WTC11 (cell line): ENCODE results near the gene TFDP3. TPM values are rescaled to one million over a fixed set of nuclear protein-coding genes. Genes with fewer than 3 reads are reported as not detected.

Experiments
- ATAC-seq: fragments of 200-7000 bp; cut with Tn5 transposase; 2 replicates; pipeline ENCODE4 v1.10.0; 2021; ENCODE audit warnings: mild to moderate bottlenecking, moderate library complexity
- CTCF ChIA-PET: fragments of 300-600 bp; sonication (Branson Sonifier 250); formaldehyde crosslinking; loops from one replicate; lab custom pipeline; 2021; ENCODE audit warnings: antibody characterized with exemption; lab: Charles Lee
- POLR2A ChIA-PET: fragments of 350-600 bp; sonication (Branson Sonifier 250); formaldehyde crosslinking; loops from one replicate; lab custom pipeline; 2021; ENCODE audit warnings: antibody characterized with exemption; lab: Charles Lee
- DNase-seq: peaks from one replicate; pipeline ENCODE4 v3.0.0; 2021; ENCODE audit warnings: low spot score
- H3K27ac Mint-ChIP-seq: 2 replicates; pipeline ENCODE4 v1.8.0; 2021; ENCODE audit warnings: mixed read lengths
- H3K27me3 Mint-ChIP-seq: 2 replicates; pipeline ENCODE4 v1.8.0; 2021; ENCODE audit warnings: low read depth, mild to moderate bottlenecking, moderate library complexity, mixed read lengths
- H3K36me3 Mint-ChIP-seq: 2 replicates; pipeline ENCODE4 v1.8.0; 2021; ENCODE audit warnings: mixed read lengths
- H3K4me1 Mint-ChIP-seq: 2 replicates; pipeline ENCODE4 v1.8.0; 2022; ENCODE audit warnings: mixed read lengths
- H3K4me3 Mint-ChIP-seq: 2 replicates; pipeline ENCODE4 v1.8.0; 2021; ENCODE audit warnings: mild to moderate bottlenecking, moderate library complexity, mixed read lengths
- H3K9me3 Mint-ChIP-seq: 2 replicates; pipeline ENCODE4 v1.8.0; 2021; ENCODE audit warnings: mixed read lengths
- ATF6 ChIP-seq: sonication (generic); formaldehyde crosslinking; IDR thresholded peaks from 2 replicates; pipeline ENCODE4 v1.8.1; 2023; ENCODE audit warnings: mild to moderate bottlenecking, missing genetic modification reagents
- E2F5 ChIP-seq: sonication (generic); formaldehyde crosslinking; IDR thresholded peaks from 2 replicates; pipeline ENCODE4 v1.8.1; 2022; ENCODE audit warnings: mild to moderate bottlenecking, moderate library complexity, missing genetic modification reagents
- ETV6 ChIP-seq: sonication (generic); formaldehyde crosslinking; IDR thresholded peaks from 2 replicates; pipeline ENCODE4 v1.8.1; 2022; ENCODE audit warnings: mild to moderate bottlenecking, missing genetic modification reagents
- FOXP1 ChIP-seq: sonication (generic); formaldehyde crosslinking; IDR thresholded peaks from 2 replicates; pipeline ENCODE4 v1.8.0; 2022; ENCODE audit warnings: missing genetic modification reagents, mild to moderate bottlenecking, moderate library complexity, borderline replicate concordance
- GRHL2 ChIP-seq: fragments of 250-450 bp; sonication (Bioruptor Pico); IDR thresholded peaks from 2 replicates; pipeline ENCODE4 v1.8.0; 2022; ENCODE audit warnings: mild to moderate bottlenecking, moderate library complexity; ENCODE audit not compliant: insufficient replicate concordance, severe bottlenecking
- MLX ChIP-seq: sonication (generic); formaldehyde crosslinking; IDR thresholded peaks from 2 replicates; pipeline ENCODE4 v1.8.1; 2023; ENCODE audit warnings: mild to moderate bottlenecking, missing genetic modification reagents, moderate library complexity
- MYBL2 ChIP-seq: sonication (generic); formaldehyde crosslinking; IDR thresholded peaks from 2 replicates; pipeline ENCODE4 v1.8.1; 2023; ENCODE audit warnings: mild to moderate bottlenecking, moderate library complexity, missing genetic modification reagents
- PRRX2 ChIP-seq: fragments of 250-450 bp; sonication (Bioruptor Pico); IDR thresholded peaks from 2 replicates; pipeline ENCODE4 v1.8.0; 2021; ENCODE audit warnings: mild to moderate bottlenecking
- STAT6 ChIP-seq: sonication (generic); formaldehyde crosslinking; conservative IDR thresholded peaks from 2 replicates; pipeline ENCODE4 v1.8.1; 2023; ENCODE audit warnings: mild to moderate bottlenecking, low read depth, missing genetic modification reagents, moderate library complexity
- USF2 ChIP-seq: sonication (generic); formaldehyde crosslinking; IDR thresholded peaks from 2 replicates; pipeline ENCODE4 v1.8.1; 2023; ENCODE audit warnings: mild to moderate bottlenecking, missing genetic modification reagents, moderate library complexity
- ZNF219 ChIP-seq: sonication (generic); formaldehyde crosslinking; IDR thresholded peaks from 2 replicates; pipeline ENCODE4 v1.8.0; 2023; ENCODE audit warnings: missing genetic modification reagents, mild to moderate bottlenecking, borderline replicate concordance
- ZNF263 ChIP-seq: sonication (generic); formaldehyde crosslinking; IDR thresholded peaks from 2 replicates; pipeline ENCODE4 v1.8.1; 2022; ENCODE audit warnings: low read depth, mild to moderate bottlenecking, moderate library complexity, missing genetic modification reagents
- ZNF416 ChIP-seq: fragments of 250-450 bp; sonication (Bioruptor Pico); IDR thresholded peaks from 2 replicates; pipeline ENCODE4 v1.9.0; 2021; ENCODE audit warnings: mild to moderate bottlenecking, inconsistent platforms
- ZNF423 ChIP-seq: fragments of 250-450 bp; sonication (Bioruptor Pico); IDR thresholded peaks from 2 replicates; pipeline ENCODE4 v2.1.2; 2022; ENCODE audit warnings: mild to moderate bottlenecking, moderate library complexity
- ZNF512 ChIP-seq: sonication (generic); formaldehyde crosslinking; IDR thresholded peaks from 2 replicates; pipeline ENCODE4 v1.8.1; 2022; ENCODE audit warnings: missing genetic modification reagents, borderline replicate concordance
- ZNF671 ChIP-seq: fragments of 250-450 bp; sonication (Bioruptor Pico); IDR thresholded peaks from 2 replicates; pipeline ENCODE4 v1.8.0; 2021; ENCODE audit warnings: mild to moderate bottlenecking
- total RNA-seq: library from RNA; stranded (reverse); gene quantifications from 3 replicates; pipeline ENCODE4 v1.2.3, GENCODE V29; 2021

Gene TFDP3
- total RNA-seq, 1 experiment from 2014 or later, result not detected

GRCh38 chrX:133251204-133251603 lies 33.0 kb upstream of the TFDP3 start:
- ATAC-seq (no peak), DNase-seq (no peak)
- Mint-ChIP-seq H3K36me3 (peaks cover 18% of the 10 kb centered on the region), H3K4me1 (peaks cover 52% of the 10 kb centered on the region), H3K9me3 (peaks cover 19% of the 10 kb centered on the region), H3K4me3 (no peak overlapping the region), H3K27ac (no peak overlapping the region), H3K27me3 (no peaks in the 10 kb centered on the region; the same call in 1 of the 2 replicates)
- CTCF ChIA-PET, result interaction anchor here (0.7 kb wide), 1 partner anchor 247 kb away, joined by 3 read pairs; no protein-coding TSS in a partner anchor
- no peak for TF ChIP-seq FOXP1
- TF ChIP-seq ZNF423 (CRISPR knock-in tag), result no peak
- TF ChIP-seq MYBL2, result no peak
- TF ChIP-seq PRRX2 (CRISPR knock-in tag), result no peak
- TF ChIP-seq GRHL2 (CRISPR knock-in tag), result no peak
- no peak for TF ChIP-seq USF2 (CRISPR knock-in tag)
- no peak for TF ChIP-seq ZNF512 (CRISPR knock-in tag)
- no peak for TF ChIP-seq ZNF263
- TF ChIP-seq ZNF671 (CRISPR knock-in tag), result no peak
- no peak for TF ChIP-seq STAT6 (CRISPR knock-in tag)
- TF ChIP-seq MLX, result no peak
- TF ChIP-seq ZNF219 (CRISPR knock-in tag), result no peak
- no peak for TF ChIP-seq E2F5 (CRISPR knock-in tag)
- TF ChIP-seq ETV6, result no peak
- POLR2A ChIA-PET, result interaction anchor here (0.6 kb wide), 1 partner anchor 1568 kb away, joined by 3 read pairs; no protein-coding TSS in a partner anchor

- peak; percentile 44 for ATAC-seq
- CTCF ChIA-PET, result interaction anchor here (0.6 to 0.7 kb wide), 3 partner anchors 43 to 510 kb away, joined by 3 to 4 read pairs (median 3); no protein-coding TSS in a partner anchor
Observed at GRCh38 chrX:133250184-133251100, 32.3 kb upstream of the TFDP3 start.

More at GRCh38 chrX:133250184-133251100, 32.3 kb upstream of the TFDP3 start:
- TF ChIP-seq ATF6 (CRISPR knock-in tag), result no peak
- no peak for TF ChIP-seq E2F5 (CRISPR knock-in tag)
- TF ChIP-seq GRHL2 (CRISPR knock-in tag), result no peak
- TF ChIP-seq USF2 (CRISPR knock-in tag), result no peak
- TF ChIP-seq ZNF416 (CRISPR knock-in tag), result no peak
- no peak overlapping the region for H3K4me3 Mint-ChIP-seq
- POLR2A ChIA-PET, result interaction anchor here (0.6 to 0.7 kb wide), 3 partner anchors 300 to 941 kb away, joined by 4 to 8 read pairs (median 4); no protein-coding TSS in a partner anchor
- no peak for DNase-seq
- H3K36me3 Mint-ChIP-seq, result peaks cover 22% of the 10 kb centered on the region
- H3K27ac Mint-ChIP-seq, result no peak overlapping the region
- peaks cover 24% of the 10 kb centered on the region for H3K9me3 Mint-ChIP-seq
- H3K4me1 Mint-ChIP-seq, result peaks cover 52% of the 10 kb centered on the region
- no peaks in the 10 kb centered on the region; the same call in 1 of the 2 replicates for H3K27me3 Mint-ChIP-seq
